HS-27A (cell line): Measurements from ENCODE around the gene SEC31A.
"Not testable (repeated sequence)": the region's sequence is repeated elsewhere in the genome, so short reads cannot be mapped to it uniquely, and the experiment has no call there.

Source experiments
- DNase-seq: peaks from one replicate; pipeline ENCODE4 v3.0.0-alpha.2; 2012; ENCODE audit warnings: low read depth, missing footprints

Gene SEC31A

DNA sequence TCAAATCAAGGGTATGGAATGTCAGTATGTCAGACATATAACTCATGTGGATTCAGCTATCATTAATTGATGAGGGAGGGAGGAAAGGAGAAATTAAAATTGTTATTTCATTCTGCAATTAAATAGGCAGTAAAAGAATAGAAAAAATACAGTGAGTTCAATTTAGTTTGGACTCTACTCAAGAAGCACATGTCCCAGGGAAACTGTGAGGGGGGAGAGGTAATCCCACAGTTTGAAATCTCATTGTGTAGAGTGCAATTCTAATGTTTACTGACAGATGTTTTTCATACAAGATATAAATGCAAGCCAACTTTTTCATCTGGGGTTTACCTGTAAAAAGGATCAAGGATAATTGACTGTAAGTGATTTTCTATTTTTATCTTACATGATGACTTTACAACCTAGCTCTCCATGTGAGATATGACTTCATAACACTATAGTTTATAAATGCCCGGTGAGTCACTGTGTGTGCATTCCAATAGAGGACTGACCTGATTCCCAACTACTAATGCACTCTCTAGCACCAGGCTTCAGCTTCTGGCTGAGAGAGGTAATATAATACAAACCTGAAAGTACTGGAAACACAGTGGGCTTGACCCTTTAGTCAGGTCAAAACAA, 57.1 kb downstream of the SEC31A start:
- peak; percentile 29 for DNase-seq

DNA sequence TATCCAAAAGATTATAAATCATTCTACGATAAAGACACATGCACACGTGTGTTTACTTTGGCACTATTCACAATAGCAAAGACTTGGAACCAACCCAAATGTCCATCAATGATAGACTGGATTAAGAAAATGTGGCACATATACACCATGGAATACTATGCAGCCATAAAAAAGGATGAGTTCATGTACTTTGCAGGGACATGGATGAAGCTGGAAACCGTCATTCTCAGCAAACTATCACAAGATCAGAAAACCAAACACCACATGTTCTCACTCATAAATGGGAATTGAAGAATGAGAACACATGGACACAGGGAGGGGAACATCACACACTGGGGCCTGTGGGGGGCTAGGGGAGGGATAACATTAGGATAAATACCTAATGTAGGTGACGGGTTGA, 57.9 kb downstream of the SEC31A start:
- not testable (repeated sequence) for DNase-seq

DNA sequence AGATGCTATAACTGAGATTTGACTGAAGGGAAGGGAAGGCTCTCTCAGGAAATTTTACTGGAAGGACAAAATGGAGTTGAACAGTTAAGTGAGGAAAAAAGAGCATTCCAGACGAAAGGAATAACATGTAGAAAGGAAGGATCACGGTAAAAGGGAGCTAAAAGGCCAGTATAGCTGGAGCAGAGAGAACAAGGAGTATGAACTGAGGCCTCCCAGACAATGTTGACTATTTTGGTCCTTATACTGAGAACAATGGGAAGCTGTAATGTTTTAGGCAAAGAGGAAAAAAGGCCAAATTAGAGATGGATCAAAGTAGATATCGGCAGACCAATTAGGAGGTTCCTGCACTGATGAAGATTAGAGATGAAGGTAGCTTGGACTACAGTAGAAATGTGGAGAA, 65.5 kb downstream of the SEC31A start:
- DNase-seq: no peak

DNA sequence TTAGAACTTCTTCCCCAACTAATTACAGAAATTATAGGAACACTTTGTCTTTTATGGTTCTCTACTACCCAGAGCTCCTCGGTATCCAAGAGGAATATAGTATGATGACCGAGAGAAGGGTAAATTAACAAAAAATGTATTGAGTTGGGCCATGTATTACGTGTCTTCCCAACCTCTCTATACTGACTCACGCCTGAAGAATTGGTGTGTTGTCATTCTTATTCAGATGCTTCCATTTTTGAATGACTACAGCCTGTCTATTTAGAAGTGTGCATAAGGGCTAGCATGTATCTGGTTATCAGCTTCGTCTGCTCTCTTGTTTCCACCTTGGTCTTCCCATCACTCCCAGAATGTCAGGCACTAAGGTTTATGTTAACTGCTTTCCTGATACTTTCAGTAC, 67.9 kb downstream of the SEC31A start:
- no peak for DNase-seq

DNA sequence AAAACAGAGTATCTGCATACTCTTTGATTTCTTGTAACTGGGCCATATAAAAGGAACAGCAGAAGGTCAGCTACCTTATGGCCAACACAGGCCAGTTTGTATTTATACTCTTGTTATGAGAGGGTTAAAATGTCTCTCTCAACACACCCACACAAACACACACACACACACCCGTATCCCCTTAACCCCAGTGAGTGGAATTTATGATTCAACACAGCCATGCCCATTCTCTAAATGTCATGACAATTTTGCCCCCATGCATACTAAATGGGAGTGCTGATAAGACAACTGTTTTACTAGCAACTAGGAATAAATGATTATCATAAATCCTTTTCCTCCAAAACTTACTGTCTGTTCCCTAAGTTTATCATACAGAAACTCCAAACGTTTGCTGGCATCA, 70.3 kb downstream of the SEC31A start:
- DNase-seq: no peak

DNA sequence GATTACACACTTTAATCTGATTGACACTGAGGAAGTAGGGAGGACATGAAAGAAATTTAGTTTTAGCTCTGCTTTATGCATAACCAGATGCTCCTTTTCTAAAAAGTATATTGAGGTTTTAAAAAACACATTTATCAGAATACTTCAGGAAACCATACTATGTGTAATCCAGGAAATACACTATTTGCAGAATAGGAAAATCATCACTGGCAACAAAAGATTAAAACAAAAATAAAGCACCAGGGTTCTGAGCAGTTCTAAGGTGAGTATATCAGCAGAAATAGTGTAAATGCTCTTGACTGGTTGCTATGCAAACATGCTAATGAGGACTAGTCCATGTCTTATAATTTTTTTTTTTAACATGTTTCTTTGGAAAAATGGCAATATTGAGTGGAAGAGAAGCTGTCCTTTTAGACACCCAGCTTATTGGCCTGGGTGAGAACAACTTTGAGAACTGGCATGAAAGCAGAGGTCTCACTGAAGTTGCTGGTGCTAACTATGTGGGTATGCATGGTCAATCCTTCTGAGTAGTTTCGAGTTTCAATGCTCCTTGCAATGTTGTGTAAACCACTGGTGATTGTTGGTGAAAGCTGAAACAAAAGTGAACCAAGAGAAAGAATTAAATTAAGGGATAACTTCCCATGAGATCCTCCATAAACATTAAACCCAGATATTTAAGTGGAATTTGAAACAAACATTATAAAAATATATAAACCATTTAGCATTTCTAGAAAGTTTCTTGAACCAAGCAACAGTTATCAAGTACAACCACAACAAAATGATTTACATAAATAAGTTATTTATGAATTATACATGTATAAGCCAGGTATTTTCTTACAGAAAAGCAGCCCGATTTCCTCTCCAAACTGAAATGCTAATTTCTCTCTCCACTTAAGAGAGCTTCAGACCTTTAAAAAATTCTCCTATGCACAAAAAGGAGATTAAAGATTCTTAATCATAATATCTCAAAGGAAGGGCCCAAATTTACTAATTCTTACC, 72.0 kb downstream of the SEC31A start:
- DNase-seq: no peak

DNA sequence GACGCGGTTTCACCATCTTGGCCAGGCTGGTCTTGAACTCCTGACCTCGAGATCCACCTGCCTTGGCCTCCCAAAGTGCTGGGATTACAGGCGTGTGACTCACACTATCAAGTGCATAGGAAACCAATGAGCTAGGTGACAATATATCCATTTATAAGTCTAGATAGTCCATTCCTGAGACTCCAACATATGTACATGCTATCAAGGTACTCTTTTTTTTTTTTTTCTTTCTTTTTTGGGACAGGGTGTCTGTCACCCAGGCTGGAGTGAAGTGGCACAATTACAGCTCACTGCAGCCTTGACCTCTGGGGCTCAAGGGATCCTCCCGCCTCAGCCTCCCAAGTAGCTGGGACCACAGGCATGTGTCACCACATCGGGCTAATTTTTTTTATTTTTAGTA, 74.1 kb downstream of the SEC31A start:
- not testable (repeated sequence) for DNase-seq

DNA sequence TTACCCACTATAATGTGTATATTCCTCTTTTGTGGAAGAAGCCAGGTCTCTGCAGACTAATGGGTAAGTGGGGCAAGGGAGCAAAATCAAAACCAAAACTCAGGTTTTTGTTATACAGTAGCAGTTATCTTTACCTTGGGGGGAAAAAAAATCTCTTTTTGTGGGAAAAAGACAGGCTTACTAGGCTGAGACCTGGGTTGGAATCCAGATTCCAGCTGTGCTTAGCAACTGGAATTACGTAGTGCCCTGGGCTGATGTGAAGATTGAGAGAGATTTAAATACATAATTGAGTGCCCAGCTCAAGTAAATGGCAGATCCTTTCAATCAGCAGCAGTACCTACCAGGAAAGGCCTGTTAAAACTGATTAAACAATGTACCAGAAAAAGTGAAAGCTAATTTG, 76.9 kb downstream of the SEC31A start:
- no peak for DNase-seq

DNA sequence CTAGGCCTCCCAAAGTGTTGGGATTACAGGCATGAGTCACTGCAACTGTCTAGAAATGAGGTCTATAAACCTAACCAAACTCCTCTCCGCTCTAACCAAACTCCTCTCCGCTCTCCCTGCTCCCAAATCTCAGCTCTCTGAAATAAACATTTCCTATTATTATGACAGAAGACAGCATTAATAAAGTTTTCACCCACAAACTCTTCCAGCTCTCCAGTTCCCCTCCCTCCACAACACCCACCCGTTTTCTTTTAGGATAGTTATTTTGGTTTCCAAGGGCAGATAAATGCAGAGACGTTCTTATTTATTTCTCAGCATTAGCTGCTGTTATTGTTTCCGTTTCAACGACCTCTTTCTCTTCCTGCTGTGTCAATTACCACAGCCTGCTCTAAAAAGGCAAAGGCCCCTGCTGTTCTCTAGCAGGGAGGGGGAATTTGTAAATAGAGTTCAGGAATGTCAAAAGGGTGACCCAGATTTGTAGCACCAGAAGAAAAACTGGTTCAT, 79.1 kb downstream of the SEC31A start:
- no peak for DNase-seq

DNA sequence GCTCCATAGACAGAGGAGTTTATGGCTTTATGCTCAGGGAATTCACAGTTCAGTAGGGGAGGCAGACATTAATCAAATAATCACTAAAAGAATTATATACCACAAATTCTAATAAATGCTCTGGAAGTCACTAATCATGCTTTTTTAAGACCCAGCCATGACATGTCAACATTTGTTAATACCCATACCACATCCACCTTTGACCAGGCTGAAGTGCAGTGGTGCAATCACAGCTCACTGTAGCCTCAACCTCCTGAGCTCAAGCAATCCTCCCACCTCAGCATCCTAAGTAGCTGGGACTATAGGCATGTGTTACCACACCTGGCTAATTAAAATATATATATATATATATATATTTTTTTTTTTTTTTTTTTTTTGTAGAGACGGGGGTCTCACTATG, 79.6 kb downstream of the SEC31A start:
- DNase-seq: no peak

DNA sequence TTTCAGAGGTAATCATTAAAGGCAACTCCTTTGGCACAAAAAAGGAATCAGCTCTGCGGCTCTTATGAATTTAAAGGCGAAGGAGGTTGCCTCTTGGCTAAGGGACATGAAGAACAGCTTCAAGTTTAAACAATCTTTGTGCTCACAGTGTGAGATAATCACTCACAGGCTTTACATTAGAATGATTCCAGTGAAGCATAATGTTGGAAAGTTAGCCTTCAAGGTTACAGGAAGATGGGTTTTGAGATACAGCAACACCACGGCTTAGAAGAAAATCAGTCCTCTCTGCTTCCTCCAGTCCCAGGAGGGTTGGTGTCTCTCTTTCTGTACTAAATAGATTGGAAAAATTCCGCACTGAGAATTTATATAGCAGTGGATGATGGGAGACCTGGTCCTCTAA, 80.8 kb downstream of the SEC31A start:
- DNase-seq: no peak

DNA sequence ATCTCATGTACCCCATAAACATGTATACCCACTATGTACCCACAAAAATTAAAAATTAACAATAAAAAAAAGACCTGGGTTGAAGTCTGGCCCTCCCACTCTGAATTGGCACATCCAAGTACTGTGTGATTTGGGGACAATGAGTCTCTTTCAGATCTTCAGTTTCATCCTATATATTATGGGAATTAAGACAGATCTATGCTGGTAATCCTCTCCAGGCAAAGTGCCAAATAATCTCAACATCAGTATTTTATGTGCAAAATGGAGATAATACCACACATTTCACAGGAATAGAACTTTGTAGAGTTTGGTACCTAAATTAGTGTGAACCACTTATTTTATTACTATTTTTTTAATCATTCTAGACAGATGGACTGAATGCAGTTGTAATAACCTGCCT, 81.3 kb downstream of the SEC31A start:
- no peak for DNase-seq

DNA sequence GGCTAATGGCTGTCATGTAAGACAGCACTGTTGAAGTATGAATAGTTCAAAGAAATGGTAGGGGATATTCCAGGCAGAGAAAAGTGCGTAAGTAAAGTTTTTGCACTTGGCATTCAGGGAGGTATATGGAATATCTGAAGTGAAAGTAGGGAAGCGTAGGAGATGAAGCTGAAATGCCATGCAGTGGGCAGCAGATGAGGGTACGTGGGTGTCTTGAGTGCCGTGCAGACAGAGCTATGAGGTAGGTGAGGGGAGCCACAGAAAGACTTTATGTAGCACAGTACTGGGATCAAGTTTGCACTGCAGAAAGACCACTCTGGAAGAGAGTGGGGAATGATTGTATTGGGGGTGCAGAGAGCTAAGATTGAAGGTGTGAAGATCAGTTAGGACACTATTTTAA, 87.2 kb downstream of the SEC31A start:
- DNase-seq: no peak

DNA sequence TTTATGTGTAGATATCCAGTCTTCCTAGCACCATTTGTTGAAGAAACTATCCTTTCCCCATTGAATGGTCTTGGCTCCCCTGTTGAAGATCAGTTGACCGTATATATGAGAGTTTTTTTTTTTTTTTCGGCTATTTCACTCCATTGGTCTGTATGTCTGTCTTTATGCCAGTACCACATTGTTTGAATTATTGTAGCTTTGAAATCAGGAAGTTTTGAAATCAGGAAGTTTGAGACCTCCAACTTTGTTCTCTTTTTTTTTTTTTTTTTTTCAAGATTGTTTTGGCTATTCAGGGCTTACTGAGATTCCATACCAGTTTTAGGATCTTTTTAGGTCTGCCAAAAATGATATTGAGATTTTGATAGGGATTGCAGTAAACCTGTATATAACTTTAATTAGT, 88.0 kb downstream of the SEC31A start:
- DNase-seq: no peak

DNA sequence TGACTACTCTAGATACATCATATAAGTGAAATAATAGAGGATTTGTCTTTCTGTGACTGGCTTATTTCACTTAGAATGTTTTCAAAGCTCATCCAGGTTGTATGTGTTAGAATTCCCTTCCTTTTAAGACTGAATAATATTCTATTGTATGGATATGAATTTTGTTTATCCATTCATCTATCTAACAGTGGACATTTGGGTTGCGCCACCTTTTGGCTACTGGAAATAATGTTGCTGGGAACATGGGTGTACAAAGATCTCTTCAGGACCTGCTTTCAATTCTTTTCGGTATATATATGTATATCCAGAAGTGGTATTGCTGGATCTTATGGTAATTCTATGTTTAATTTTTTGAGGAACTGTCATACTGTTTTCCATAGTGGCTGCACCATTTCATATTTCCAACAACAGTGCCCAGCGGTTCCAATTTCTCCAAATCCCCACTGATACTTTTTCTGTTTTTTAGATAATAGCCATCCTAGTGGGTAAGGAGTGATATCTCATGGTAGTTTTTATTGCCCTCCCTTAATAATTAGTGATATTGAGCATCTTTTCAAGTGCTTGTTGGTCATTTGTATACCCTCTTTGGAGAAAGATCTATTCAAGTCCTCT, 88.9 kb downstream of the SEC31A start:
- no peak for DNase-seq

DNA sequence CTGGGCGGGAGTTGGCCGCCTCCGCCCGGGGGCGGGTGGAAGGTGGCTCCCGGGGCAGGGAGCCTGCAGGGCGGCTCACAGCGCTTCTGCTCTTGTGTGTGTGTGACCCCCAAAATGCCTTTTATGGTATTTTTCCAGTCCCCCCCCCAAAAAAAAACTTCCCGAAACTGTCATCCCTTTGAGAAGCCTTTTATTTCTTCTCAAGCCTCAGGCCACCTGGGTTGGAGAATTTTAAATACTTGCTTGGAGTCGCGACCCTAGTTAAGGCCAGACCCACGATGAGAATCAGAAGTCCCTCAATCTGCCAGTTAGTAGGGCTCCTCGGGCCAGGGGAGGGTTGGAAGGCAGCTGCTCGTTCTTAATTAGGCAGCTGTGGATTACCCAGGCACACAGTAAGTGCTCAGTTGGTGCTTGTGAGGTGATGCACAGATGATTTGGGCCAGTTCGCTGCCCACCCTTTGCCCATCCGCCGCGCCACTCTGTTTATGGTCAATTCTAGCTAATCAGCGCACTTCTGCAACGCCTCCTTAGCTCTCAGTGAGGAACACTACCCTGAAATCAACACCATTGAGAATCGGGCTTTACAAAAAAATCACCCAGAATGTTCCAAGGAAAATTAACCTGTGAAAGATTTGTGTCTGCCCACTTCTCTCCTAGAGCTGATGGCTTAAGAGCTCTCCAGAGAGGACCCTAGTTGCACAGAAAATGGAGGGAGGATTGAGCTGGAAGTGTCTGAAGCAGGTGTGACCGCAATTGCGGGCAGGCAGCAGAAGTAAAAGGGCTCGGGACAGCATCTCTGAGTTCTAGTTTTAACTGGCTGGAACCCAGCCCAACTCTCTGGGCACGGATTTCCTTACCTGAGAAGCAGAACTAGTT, 91.7 kb downstream of the SEC31A start:
- DNase-seq: no peak

DNA sequence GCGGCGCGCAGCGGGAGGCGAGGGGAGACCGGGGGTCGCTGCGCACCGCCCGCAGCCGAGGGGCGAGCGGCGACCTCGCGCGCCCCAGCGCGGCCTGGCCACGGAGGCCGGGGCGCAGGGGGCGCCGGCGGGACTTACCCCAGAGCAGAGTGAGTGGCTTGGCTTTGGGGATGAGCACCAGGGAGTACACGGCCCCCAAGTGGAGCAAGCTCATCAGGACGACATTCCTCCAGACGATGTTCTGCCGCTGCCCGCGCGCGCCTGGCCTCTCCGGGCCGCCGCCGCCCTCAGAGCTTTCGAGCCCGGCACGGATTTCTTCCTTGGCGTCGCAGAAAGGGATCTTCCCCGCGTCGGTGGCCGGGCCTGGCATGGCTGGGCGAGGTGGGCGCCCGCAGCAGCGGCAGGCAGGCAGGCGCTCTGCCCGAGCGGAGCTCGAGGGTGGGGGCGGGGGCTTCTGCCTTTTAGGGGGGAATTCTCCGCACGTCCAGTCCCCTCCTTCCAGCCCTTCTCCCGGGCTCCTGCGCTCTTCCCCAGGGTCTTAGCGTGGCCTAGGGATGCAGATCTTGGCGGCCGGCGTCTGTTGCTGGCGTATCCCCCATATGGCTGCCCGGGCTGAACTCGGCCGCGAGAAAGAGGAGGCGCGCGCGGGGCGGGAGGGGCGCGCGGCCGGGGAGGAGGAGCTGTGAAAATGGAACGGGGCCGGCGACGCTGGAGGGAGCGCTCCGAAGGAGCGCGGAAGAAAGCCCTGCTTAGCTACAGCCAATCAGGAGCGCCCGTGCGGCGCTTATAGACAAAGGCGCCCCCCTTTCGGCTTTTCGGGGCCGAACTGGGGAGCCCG, 92.6 kb downstream of the SEC31A start, which contains the start of gene SCD5:
SCD5 (minus strand) TSS at position 629 of the 838 bp plus-strand sequence; CDS start at position 370, 259 bp downstream.
- DNase-seq: peak; percentile 61

DNA sequence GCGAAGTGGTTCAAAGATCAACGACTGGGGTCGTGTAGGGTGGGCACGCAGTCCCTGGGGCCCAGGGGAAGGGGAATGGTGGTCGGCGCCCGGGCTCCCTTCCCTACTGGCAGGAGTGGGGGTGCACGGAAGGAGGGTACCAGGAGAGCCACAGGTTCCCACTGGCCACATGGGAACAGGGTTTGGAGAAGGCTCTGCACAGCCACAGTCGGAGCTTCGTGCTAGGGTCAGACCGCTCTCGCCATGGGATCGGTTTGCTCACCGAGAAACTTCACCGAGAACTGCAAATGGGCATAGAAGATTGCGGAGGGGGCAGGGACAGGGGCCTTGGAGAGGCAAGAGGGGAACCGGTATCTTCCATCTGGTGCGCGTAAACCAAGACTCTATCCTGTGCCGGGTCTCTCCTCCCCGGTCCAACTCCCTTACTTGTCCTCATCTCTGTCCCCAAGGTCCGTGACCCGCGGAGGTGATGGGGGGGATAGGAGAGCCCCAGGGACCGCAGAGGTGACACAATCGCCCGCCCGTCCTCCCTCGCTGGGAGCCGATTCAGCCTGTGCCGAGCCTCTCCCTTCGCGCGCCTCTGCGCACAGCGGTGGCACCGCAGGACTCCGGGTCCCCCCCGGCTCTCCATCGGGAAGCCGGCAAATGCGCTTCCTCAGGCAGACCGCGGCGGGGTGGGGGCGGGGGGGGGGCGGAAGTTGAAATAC, 93.4 kb downstream of the SEC31A start:
- no peak for DNase-seq

DNA sequence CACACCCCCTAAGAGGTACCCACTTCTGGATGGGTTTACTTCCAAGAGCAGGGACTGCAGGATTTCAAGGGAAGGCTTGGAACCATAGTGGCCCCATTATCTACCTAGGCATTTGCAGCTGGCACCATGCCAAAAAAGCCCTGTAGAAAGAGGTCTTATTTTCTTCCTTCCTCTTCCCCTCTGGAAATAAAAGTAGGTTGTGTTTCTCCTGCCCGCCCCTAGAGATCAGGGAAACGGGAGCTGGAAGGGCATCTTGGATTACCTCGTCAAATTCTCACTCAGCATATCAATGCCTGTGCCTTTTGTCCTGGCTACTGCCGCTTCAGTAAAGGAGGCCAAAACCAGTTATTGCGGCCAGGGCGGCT, 93.9 kb downstream of the SEC31A start:
- no peak for DNase-seq
